Measurements from ENCODE around the gene COX5B.
"Not testable (repeated sequence)": the region's sequence is repeated elsewhere in the genome, so short reads cannot be mapped to it uniquely, and the experiment has no call there.

Gene COX5B

GRCh38 chr2:97677480-97677879, 31.6 kb downstream of the COX5B start:
- no CpG with 5 or more reads among the region's 2 CpGs for WGBS (ENCODE audit: insufficient coverage)
- peaks cover 0 to 2% (median 0%) of the 10 kb centered on the region in 5 experiments for H3K9me3 ChIP-seq (ENCODE audit: control extremely low read depth in 1 of 5, control insufficient read depth in 4 of 5, insufficient read depth in 2 of 5, low read depth in 1 of 5, low read length in 4 of 5)
- POLR2A ChIA-PET = no interaction called here

GRCh38 chr2:97678298-97678697, 32.4 kb downstream of the COX5B start:
- H3K36me3 ChIP-seq (ENCODE audit: control insufficient read depth in 4 of 4, insufficient read depth in 4 of 4, low read length in 3 of 4) = no peaks in the 10 kb centered on the region
- no peak overlapping the region for H3K27ac ChIP-seq (ENCODE audit: insufficient read depth in 1 of 2, low read depth in 1 of 2, low read length in 2 of 2, poor library complexity in 1 of 2, severe bottlenecking in 2 of 2)
- no CpG with 5 or more reads among the region's 1 CpG for WGBS (ENCODE audit: insufficient coverage)
- H3K4me1 ChIP-seq (ENCODE audit: control extremely low read depth in 1 of 4, control insufficient read depth in 4 of 4, insufficient read depth in 4 of 4, low read length in 3 of 4) = peaks cover 7 to 28% (median 20%) of the 10 kb centered on the region in 4 experiments
- no peaks in the 10 kb centered on the region for H3K27me3 ChIP-seq (replicated peaks in 2 of 5; ENCODE audit: control insufficient read depth in 4 of 5, insufficient read depth in 5 of 5, low read length in 4 of 5)
- CTCF ChIA-PET = no interaction called here
- POLR2A ChIA-PET = no interaction called here
- H3K9me3 ChIP-seq (ENCODE audit: control extremely low read depth in 1 of 5, control insufficient read depth in 4 of 5, insufficient read depth in 2 of 5, low read depth in 1 of 5, low read length in 4 of 5) = peaks cover 0 to 2% (median 0%) of the 10 kb centered on the region in 5 experiments
- H3K4me3 ChIP-seq (ENCODE audit: control insufficient read depth in 1 of 7, extremely low read depth in 1 of 7, insufficient read depth in 4 of 7, low read depth in 2 of 7, low read length in 6 of 7) = no peak overlapping the region
- no peak for DNase-seq

More at GRCh38 chr2:97677480-97677879, 31.6 kb downstream of the COX5B start:
- Histone ChIP-seq H3K27ac (ENCODE audit: insufficient read depth in 1 of 2, low read depth in 1 of 2, low read length in 2 of 2, poor library complexity in 1 of 2, severe bottlenecking in 2 of 2) (no peak overlapping the region), H3K27me3 (replicated peaks in 2 of 5; ENCODE audit: control insufficient read depth in 4 of 5, insufficient read depth in 5 of 5, low read length in 4 of 5) (no peaks in the 10 kb centered on the region), H3K4me1 (ENCODE audit: control extremely low read depth in 1 of 4, control insufficient read depth in 4 of 4, insufficient read depth in 4 of 4, low read length in 3 of 4) (peaks cover 7 to 35% (median 27%) of the 10 kb centered on the region in 4 experiments), H3K4me3 (ENCODE audit: control insufficient read depth in 1 of 7, extremely low read depth in 1 of 7, insufficient read depth in 4 of 7, low read depth in 2 of 7, low read length in 6 of 7) (no peak overlapping the region), H3K36me3 (ENCODE audit: control insufficient read depth in 4 of 4, insufficient read depth in 4 of 4, low read length in 3 of 4) (no peaks in the 10 kb centered on the region)
- CTCF ChIA-PET = interaction anchor here (1.0 to 2.3 kb wide), 2 partner anchors 13 to 15 kb away, joined by 3 to 11 read pairs; partner anchors contain the start of gene ACTR1B
- DNase-seq = no peak

- H3K4me1 ChIP-seq (ENCODE audit: control extremely low read depth in 1 of 4, control insufficient read depth in 4 of 4, insufficient read depth in 4 of 4, low read length in 3 of 4); H3K27me3 ChIP-seq (replicated peaks in 2 of 5; ENCODE audit: control insufficient read depth in 4 of 5, insufficient read depth in 5 of 5, low read length in 4 of 5); H3K9me3 ChIP-seq (ENCODE audit: control extremely low read depth in 1 of 5, control insufficient read depth in 4 of 5, insufficient read depth in 2 of 5, low read depth in 1 of 5, low read length in 4 of 5); POLR2A ChIA-PET; H3K27ac ChIP-seq (ENCODE audit: insufficient read depth in 1 of 2, low read depth in 1 of 2, low read length in 2 of 2, poor library complexity in 1 of 2, severe bottlenecking in 2 of 2); H3K36me3 ChIP-seq (ENCODE audit: control insufficient read depth in 4 of 4, insufficient read depth in 4 of 4, low read length in 3 of 4); DNase-seq; H3K4me3 ChIP-seq (ENCODE audit: control insufficient read depth in 1 of 7, extremely low read depth in 1 of 7, insufficient read depth in 4 of 7, low read depth in 2 of 7, low read length in 6 of 7): not testable (repeated sequence)
- CTCF ChIA-PET = interaction anchor here (1.0 to 1.6 kb wide), 3 partner anchors 9 to 39 kb away, joined by 3 to 5 read pairs (median 3); no protein-coding TSS in a partner anchor
- 100% methylated on average over 1 of the region's 3 CpGs for WGBS (ENCODE audit: insufficient coverage)
Measured at GRCh38 chr2:97687235-97687634, 41.4 kb downstream of the COX5B start.

- H3K4me1 ChIP-seq (ENCODE audit: control extremely low read depth in 1 of 4, control insufficient read depth in 4 of 4, insufficient read depth in 4 of 4, low read length in 3 of 4) = peaks cover 0 to 8% (median 4%) of the 10 kb centered on the region in 4 experiments
- 96% methylated on average over 8 of the region's 11 CpGs for WGBS (ENCODE audit: insufficient coverage)
- CTCF ChIA-PET = no interaction called here
- no peaks in the 10 kb centered on the region for H3K36me3 ChIP-seq (ENCODE audit: control insufficient read depth in 4 of 4, insufficient read depth in 4 of 4, low read length in 3 of 4)
- no peaks in the 10 kb centered on the region for H3K27me3 ChIP-seq (replicated peaks in 2 of 5; ENCODE audit: control insufficient read depth in 4 of 5, insufficient read depth in 5 of 5, low read length in 4 of 5)
- H3K4me3 ChIP-seq (ENCODE audit: control insufficient read depth in 1 of 7, extremely low read depth in 1 of 7, insufficient read depth in 4 of 7, low read depth in 2 of 7, low read length in 6 of 7) = no peak overlapping the region
- H3K27ac ChIP-seq (ENCODE audit: insufficient read depth in 1 of 2, low read depth in 1 of 2, low read length in 2 of 2, poor library complexity in 1 of 2, severe bottlenecking in 2 of 2) = no peak overlapping the region
- peaks cover 0 to 2% (median 0%) of the 10 kb centered on the region in 5 experiments for H3K9me3 ChIP-seq (ENCODE audit: control extremely low read depth in 1 of 5, control insufficient read depth in 4 of 5, insufficient read depth in 2 of 5, low read depth in 1 of 5, low read length in 4 of 5)
- POLR2A ChIA-PET = no interaction called here
- DNase-seq = no peak
Measured at GRCh38 chr2:97688062-97688827, 42.4 kb downstream of the COX5B start.

DNA sequence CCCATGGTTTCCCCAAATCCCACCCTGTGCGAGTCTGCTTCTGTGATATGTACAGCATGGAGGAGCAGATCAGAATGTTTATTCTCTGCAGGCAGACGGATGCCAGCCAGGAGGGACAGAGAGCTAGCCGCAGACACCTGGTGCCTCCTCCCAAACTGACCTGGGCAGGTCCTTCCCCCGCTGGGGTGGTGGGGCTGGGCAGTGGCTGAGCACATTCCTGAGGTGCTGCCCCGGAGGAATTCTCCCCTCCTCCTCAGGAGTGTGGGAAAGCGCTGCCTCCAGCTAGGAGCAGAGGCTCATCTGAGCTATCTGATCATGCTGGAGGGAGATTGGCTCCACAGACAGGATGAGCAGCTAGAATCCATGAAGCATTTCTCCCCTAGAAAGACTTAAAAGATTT, 45.3 kb downstream of the COX5B start:
- H3K9me3 ChIP-seq (ENCODE audit: control extremely low read depth in 1 of 5, control insufficient read depth in 4 of 5, insufficient read depth in 2 of 5, low read depth in 1 of 5, low read length in 4 of 5) = peaks cover 0 to 1% (median 0%) of the 10 kb centered on the region in 5 experiments
- H3K27ac ChIP-seq (ENCODE audit: insufficient read depth in 1 of 2, low read depth in 1 of 2, low read length in 2 of 2, poor library complexity in 1 of 2, severe bottlenecking in 2 of 2) = no peak overlapping the region
- CTCF ChIA-PET = interaction anchor here (1.2 to 1.6 kb wide), 3 partner anchors 9 to 101 kb away, joined by 3 to 7 read pairs (median 5); no protein-coding TSS in a partner anchor
- POLR2A ChIA-PET = interaction anchor here (0.8 kb wide), 2 partner anchors 17 to 27 kb away, joined by 3 read pairs; no protein-coding TSS in a partner anchor
- 100% methylated on average over 3 of the region's 6 CpGs for WGBS (ENCODE audit: insufficient coverage)
- no peaks in the 10 kb centered on the region for H3K36me3 ChIP-seq (ENCODE audit: control insufficient read depth in 4 of 4, insufficient read depth in 4 of 4, low read length in 3 of 4)
- no peaks in the 10 kb centered on the region for H3K27me3 ChIP-seq (replicated peaks in 2 of 5; ENCODE audit: control insufficient read depth in 4 of 5, insufficient read depth in 5 of 5, low read length in 4 of 5)
- H3K4me3 ChIP-seq (ENCODE audit: control insufficient read depth in 1 of 7, extremely low read depth in 1 of 7, insufficient read depth in 4 of 7, low read depth in 2 of 7, low read length in 6 of 7) = no peak overlapping the region
- no peak for DNase-seq
- peaks cover 0 to 8% (median 4%) of the 10 kb centered on the region in 4 experiments for H3K4me1 ChIP-seq (ENCODE audit: control extremely low read depth in 1 of 4, control insufficient read depth in 4 of 4, insufficient read depth in 4 of 4, low read length in 3 of 4)

GRCh38 chr2:97693476-97693875, 47.6 kb downstream of the COX5B start:
- H3K36me3 ChIP-seq (ENCODE audit: control insufficient read depth in 4 of 4, insufficient read depth in 4 of 4, low read length in 3 of 4) = no peaks in the 10 kb centered on the region
- H3K4me3 ChIP-seq (ENCODE audit: control insufficient read depth in 1 of 7, extremely low read depth in 1 of 7, insufficient read depth in 4 of 7, low read depth in 2 of 7, low read length in 6 of 7) = no peak overlapping the region
- POLR2A ChIA-PET = no interaction called here
- H3K9me3 ChIP-seq (ENCODE audit: control extremely low read depth in 1 of 5, control insufficient read depth in 4 of 5, insufficient read depth in 2 of 5, low read depth in 1 of 5, low read length in 4 of 5) = peaks cover 0 to 1% (median 0%) of the 10 kb centered on the region in 5 experiments
- CTCF ChIA-PET = no interaction called here
- H3K4me1 ChIP-seq (ENCODE audit: control extremely low read depth in 1 of 4, control insufficient read depth in 4 of 4, insufficient read depth in 4 of 4, low read length in 3 of 4) = peaks cover 0 to 12% (median 4%) of the 10 kb centered on the region in 4 experiments
- no peaks in the 10 kb centered on the region for H3K27me3 ChIP-seq (replicated peaks in 2 of 5; ENCODE audit: control insufficient read depth in 4 of 5, insufficient read depth in 5 of 5, low read length in 4 of 5)
- no peak for DNase-seq
- no peak overlapping the region for H3K27ac ChIP-seq (ENCODE audit: insufficient read depth in 1 of 2, low read depth in 1 of 2, low read length in 2 of 2, poor library complexity in 1 of 2, severe bottlenecking in 2 of 2)

- Histone ChIP-seq H3K27me3 (replicated peaks in 2 of 5; ENCODE audit: control insufficient read depth in 4 of 5, insufficient read depth in 5 of 5, low read length in 4 of 5) (no peaks in the 10 kb centered on the region), H3K9me3 (ENCODE audit: control extremely low read depth in 1 of 5, control insufficient read depth in 4 of 5, insufficient read depth in 2 of 5, low read depth in 1 of 5, low read length in 4 of 5) (peaks cover 0 to 1% (median 0%) of the 10 kb centered on the region in 5 experiments), H3K36me3 (ENCODE audit: control insufficient read depth in 4 of 4, insufficient read depth in 4 of 4, low read length in 3 of 4) (no peaks in the 10 kb centered on the region), H3K27ac (ENCODE audit: insufficient read depth in 1 of 2, low read depth in 1 of 2, low read length in 2 of 2, poor library complexity in 1 of 2, severe bottlenecking in 2 of 2) (no peak overlapping the region), H3K4me1 (ENCODE audit: control extremely low read depth in 1 of 4, control insufficient read depth in 4 of 4, insufficient read depth in 4 of 4, low read length in 3 of 4) (peaks cover 0 to 12% (median 5%) of the 10 kb centered on the region in 4 experiments), H3K4me3 (ENCODE audit: control insufficient read depth in 1 of 7, extremely low read depth in 1 of 7, insufficient read depth in 4 of 7, low read depth in 2 of 7, low read length in 6 of 7) (no peak overlapping the region)
- POLR2A ChIA-PET = interaction anchor here (2.7 kb wide), 1 partner anchor 31 kb away, joined by 10 read pairs; the partner anchor contains the start of gene ACTR1B
- 100% methylated on average over 2 of the region's 5 CpGs for WGBS (ENCODE audit: insufficient coverage)
- no peak for DNase-seq
- CTCF ChIA-PET = interaction anchor here (0.6 to 6.5 kb wide), 12 partner anchors 9 to 1689 kb away, joined by 3 to 111 read pairs (median 20); partner anchors contain the start of genes ACTR1B, ANKRD36B, C2orf92 and COX5B
Measured at GRCh38 chr2:97695744-97696143, 49.9 kb downstream of the COX5B start.
